ENCODE measurements around the gene MGMT.

GRCh38 chr10:129756912-129757901, 290.2 kb downstream of the MGMT start:
- TF ChIP-seq POLR2AphosphoS5 (IDR thresholded peaks at IDR 0.05), result peak; percentile 64
- no peak for TF ChIP-seq CTCF (IDR thresholded peaks at IDR 0.05)
- TF ChIP-seq POLR2A (IDR thresholded peaks at IDR 0.05), result no peak
